ENCODE data around the gene CDKN2AIPNL.
A peak's percentile ranks its signal among the peaks of the same experiment; 100 is the strongest.

Gene CDKN2AIPNL

DNA sequence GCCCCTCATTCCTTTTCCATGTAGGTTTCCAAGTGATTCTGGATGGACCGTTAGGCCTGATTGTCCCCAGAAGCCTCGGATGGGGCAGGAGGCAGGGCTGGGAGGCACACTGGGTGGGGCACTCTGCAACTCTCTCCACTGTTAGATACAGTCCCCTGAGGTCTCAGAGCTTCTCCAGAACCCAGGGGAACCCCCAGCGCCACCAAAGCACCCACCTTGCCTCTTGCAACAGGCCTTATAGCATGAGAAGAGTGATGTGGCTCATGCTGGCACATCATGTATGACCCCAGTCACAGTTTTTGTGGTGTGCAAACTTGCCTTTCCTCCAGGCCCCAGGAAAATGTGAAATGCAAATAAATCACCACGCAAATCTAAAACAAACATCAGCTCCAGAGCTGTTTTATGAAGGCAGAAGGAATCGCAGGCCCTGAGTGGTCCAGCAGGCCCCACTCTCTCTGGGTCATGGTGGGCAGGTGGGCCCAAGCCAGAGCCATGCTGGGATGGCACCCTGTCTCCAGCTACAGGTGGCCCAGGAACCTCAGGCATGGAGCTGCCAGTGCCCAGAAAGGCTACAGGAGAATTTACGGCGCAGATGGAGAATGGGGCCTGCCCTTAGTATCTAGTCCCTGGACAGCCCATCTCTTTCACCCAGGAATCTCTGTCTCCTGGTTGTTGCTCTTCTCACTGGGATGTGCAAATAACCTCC lies 36.3 kb upstream of the CDKN2AIPNL start:
- no peak for DNase-seq (ENCODE audit: low read depth)
- H3K4me3 ChIP-seq (ENCODE audit: low read length): no peak overlapping the region
- no peak for TF ChIP-seq CTCF (conservative IDR thresholded peaks at IDR 0.05; ENCODE audit: low read length)

DNA sequence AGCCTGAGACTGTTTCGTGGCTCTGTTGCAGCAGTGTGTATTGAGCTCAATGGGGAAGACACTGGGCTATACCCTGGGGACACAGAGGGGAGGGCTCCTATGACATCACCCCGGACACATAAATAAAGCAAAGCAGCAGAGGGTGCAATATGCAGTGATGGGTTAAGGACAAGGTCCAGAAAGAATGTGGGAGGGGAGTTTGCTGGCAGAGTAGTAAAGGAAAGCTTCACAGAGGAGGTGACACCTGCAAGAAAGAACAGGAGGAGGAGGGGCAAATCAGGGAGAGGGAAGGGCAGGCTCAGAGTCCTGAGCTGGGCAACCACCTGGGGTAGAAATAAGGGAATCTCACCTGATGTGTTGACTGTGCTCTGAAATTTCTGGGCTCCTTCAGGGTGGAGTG lies 35.3 kb upstream of the CDKN2AIPNL start:
- H3K4me3 ChIP-seq (ENCODE audit: low read length): no peak overlapping the region
- no peak for TF ChIP-seq CTCF (conservative IDR thresholded peaks at IDR 0.05; ENCODE audit: low read length)
- no peak for DNase-seq (ENCODE audit: low read depth)

- H3K4me3 ChIP-seq (ENCODE audit: low read length): no peak overlapping the region
- DNase-seq (ENCODE audit: low read depth): no peak
- TF ChIP-seq CTCF (conservative IDR thresholded peaks at IDR 0.05; ENCODE audit: low read length): no peak
Observed at GRCh38 chr5:134445856-134446818, 34.5 kb upstream of the CDKN2AIPNL start.

- no peak for DNase-seq (ENCODE audit: low read depth)
- TF ChIP-seq CTCF (conservative IDR thresholded peaks at IDR 0.05; ENCODE audit: low read length): no peak
- H3K4me3 ChIP-seq (ENCODE audit: low read length): no peak overlapping the region
Observed at GRCh38 chr5:134444941-134445471, 33.3 kb upstream of the CDKN2AIPNL start.

- no peak for DNase-seq (ENCODE audit: low read depth)
- TF ChIP-seq CTCF (conservative IDR thresholded peaks at IDR 0.05; ENCODE audit: low read length): no peak
- H3K4me3 ChIP-seq (ENCODE audit: low read length): no peak overlapping the region
Observed at GRCh38 chr5:134440201-134440755, 28.6 kb upstream of the CDKN2AIPNL start.

DNA sequence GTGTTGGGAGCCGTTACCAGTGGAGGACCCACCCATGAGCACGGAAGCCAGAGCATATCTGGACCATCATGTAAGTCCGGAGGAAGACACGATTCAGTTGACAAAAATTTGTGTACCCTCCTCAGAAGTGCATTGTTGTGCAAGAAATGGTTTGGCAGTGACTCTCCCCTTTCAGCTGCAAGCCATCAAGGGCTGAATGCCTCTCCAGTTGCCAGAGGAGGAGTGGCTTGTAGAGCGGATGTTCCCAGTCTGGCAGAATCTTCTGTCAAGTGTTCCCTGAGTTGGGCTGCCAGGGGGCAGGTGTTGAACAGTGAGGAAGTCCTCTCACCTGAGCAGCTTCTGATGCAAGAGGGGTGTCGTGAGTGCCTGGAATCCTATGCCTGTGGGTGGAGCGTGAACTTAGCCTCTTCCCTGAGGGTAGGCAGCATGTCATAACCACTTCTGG lies 27.6 kb upstream of the CDKN2AIPNL start:
- H3K4me3 ChIP-seq (ENCODE audit: low read length): no peak overlapping the region
- DNase-seq (ENCODE audit: low read depth): peak; percentile 99
- 0 out of 2 replicates have a peak, but pooled peaks have one; percentile 5 for TF ChIP-seq CTCF (conservative IDR thresholded peaks at IDR 0.05; ENCODE audit: low read length)
